KMS-11 (cell line): Measurements from ENCODE around the gene DAB1.

Source experiments
- H2AFZ ChIP-seq: fragments of 200-600 bp; sonication (generic); 2 replicates; pipeline ENCODE4 v1.6.1; 2016; ENCODE audit warnings: antibody characterized with exemption, mixed run types, low read depth
- H3K27ac ChIP-seq: fragments of 200-600 bp; sonication (generic); 2 replicates; pipeline ENCODE4 v1.6.1; 2016; ENCODE audit warnings: mild to moderate bottlenecking, mixed run types
- H3K27me3 ChIP-seq: fragments of 200-600 bp; sonication (generic); 2 replicates; pipeline ENCODE4 v1.6.1; 2017; ENCODE audit warnings: mild to moderate bottlenecking, low read depth, mixed run types, moderate library complexity; ENCODE audit not compliant: insufficient read depth
- H3K36me3 ChIP-seq: fragments of 200-600 bp; sonication (generic); 2 replicates; pipeline ENCODE4 v1.6.1; 2017; ENCODE audit warnings: mild to moderate bottlenecking, mixed run types; ENCODE audit not compliant: insufficient read depth
- H3K4me1 ChIP-seq: fragments of 200-600 bp; sonication (generic); 2 replicates; pipeline ENCODE4 v1.6.1; 2016; ENCODE audit warnings: mild to moderate bottlenecking, low read depth, mixed run types; ENCODE audit not compliant: poor library complexity, severe bottlenecking
- H3K4me2 ChIP-seq: fragments of 200-600 bp; sonication (generic); 2 replicates; pipeline ENCODE4 v1.7.0; 2016; ENCODE audit warnings: mild to moderate bottlenecking, mixed run types
- H3K4me3 ChIP-seq: fragments of 200-600 bp; sonication (generic); IDR thresholded peaks from 2 replicates; pipeline ENCODE4 v1.6.1; 2017; ENCODE audit warnings: low read depth, low read length, mixed read lengths; ENCODE audit not compliant: insufficient read depth
- H3K79me2 ChIP-seq: fragments of 200-600 bp; sonication (generic); 2 replicates; pipeline ENCODE4 v1.6.1; 2016; ENCODE audit warnings: low read depth, mixed run types; ENCODE audit not compliant: insufficient read depth
- H3K9ac ChIP-seq: fragments of 200-600 bp; sonication (generic); 2 replicates; pipeline ENCODE4 v1.6.1; 2016; ENCODE audit warnings: mild to moderate bottlenecking, mixed run types
- H4K20me1 ChIP-seq: fragments of 200-600 bp; sonication (generic); 2 replicates; pipeline ENCODE4 v1.6.1; 2016; ENCODE audit warnings: mild to moderate bottlenecking, mixed run types; ENCODE audit not compliant: insufficient read depth
- TF ChIP-seq, protein P1 (sequence below): fragments of 200-600 bp; sonication (generic); conservative IDR thresholded peaks from 2 replicates; pipeline ENCODE4 v1.6.1; 2017; ENCODE audit warnings: low read depth, mild to moderate bottlenecking, antibody characterized with exemption, low read length, moderate library complexity, mixed read lengths

DAB1 gene

DNA sequence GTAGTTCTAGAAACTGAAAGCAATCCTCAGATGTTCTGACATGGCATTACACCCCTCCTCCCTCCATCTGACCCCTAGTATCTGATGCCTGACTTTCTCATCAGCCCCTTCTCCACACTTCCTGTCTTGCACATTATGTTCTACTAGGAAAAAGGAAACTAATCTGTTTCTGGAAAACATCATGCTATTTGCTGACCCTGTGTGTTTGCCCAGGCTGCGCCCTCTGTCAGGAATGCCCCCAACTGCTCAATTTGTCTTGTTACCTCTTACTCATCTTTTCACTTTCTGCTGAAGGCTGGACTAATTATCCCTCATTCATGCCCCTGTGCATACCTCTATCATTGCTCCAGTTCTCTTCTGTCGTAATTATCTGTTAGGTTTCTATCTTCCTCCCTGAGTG is 37.5 kb upstream of the DAB1 start:
- H3K79me2 ChIP-seq: no peaks in the 10 kb centered on the region
- H3K36me3 ChIP-seq: no peaks in the 10 kb centered on the region
- H3K4me3 ChIP-seq: no peak overlapping the region
- H3K27ac ChIP-seq: no peak overlapping the region
- H3K27me3 ChIP-seq: no peaks in the 10 kb centered on the region
- TF ChIP-seq, protein P1, sequence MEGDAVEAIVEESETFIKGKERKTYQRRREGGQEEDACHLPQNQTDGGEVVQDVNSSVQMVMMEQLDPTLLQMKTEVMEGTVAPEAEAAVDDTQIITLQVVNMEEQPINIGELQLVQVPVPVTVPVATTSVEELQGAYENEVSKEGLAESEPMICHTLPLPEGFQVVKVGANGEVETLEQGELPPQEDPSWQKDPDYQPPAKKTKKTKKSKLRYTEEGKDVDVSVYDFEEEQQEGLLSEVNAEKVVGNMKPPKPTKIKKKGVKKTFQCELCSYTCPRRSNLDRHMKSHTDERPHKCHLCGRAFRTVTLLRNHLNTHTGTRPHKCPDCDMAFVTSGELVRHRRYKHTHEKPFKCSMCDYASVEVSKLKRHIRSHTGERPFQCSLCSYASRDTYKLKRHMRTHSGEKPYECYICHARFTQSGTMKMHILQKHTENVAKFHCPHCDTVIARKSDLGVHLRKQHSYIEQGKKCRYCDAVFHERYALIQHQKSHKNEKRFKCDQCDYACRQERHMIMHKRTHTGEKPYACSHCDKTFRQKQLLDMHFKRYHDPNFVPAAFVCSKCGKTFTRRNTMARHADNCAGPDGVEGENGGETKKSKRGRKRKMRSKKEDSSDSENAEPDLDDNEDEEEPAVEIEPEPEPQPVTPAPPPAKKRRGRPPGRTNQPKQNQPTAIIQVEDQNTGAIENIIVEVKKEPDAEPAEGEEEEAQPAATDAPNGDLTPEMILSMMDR: no peak
- no peaks in the 10 kb centered on the region for H4K20me1 ChIP-seq
- no peak overlapping the region for H3K4me2 ChIP-seq
- H2AFZ ChIP-seq: no peak overlapping the region
- H3K9ac ChIP-seq: no peak overlapping the region
- no peaks in the 10 kb centered on the region for H3K4me1 ChIP-seq

- Histone ChIP-seq H3K36me3 (no peaks in the 10 kb centered on the region), H3K4me2 (no peak overlapping the region)
- TF ChIP-seq, protein P1: no peak
Observed at GRCh38 chr1:57451516-57451915, 27.7 kb upstream of the DAB1 start.

GRCh38 chr1:57450981-57451380 is 27.1 kb upstream of the DAB1 start:
- Histone ChIP-seq H3K27ac (no peak overlapping the region), H3K4me1 (no peaks in the 10 kb centered on the region), H3K4me2 (no peak overlapping the region), H2AFZ (no peak overlapping the region), H3K79me2 (no peaks in the 10 kb centered on the region), H3K4me3 (no peak overlapping the region), H3K36me3 (no peaks in the 10 kb centered on the region), H4K20me1 (no peaks in the 10 kb centered on the region), H3K27me3 (no peaks in the 10 kb centered on the region), H3K9ac (no peak overlapping the region)
- TF ChIP-seq, protein P1: no peak

More at GRCh38 chr1:57451516-57451915, 27.7 kb upstream of the DAB1 start:
- no peak overlapping the region for H2AFZ ChIP-seq
- no peak overlapping the region for H3K27ac ChIP-seq
- no peak overlapping the region for H3K4me3 ChIP-seq
- H4K20me1 ChIP-seq: no peaks in the 10 kb centered on the region
- no peaks in the 10 kb centered on the region for H3K79me2 ChIP-seq
- no peak overlapping the region for H3K9ac ChIP-seq
- H3K4me1 ChIP-seq: no peaks in the 10 kb centered on the region
- H3K27me3 ChIP-seq: no peaks in the 10 kb centered on the region

- Histone ChIP-seq H3K27me3 (no peaks in the 10 kb centered on the region), H3K4me3 (no peak overlapping the region), H3K4me1 (no peaks in the 10 kb centered on the region), H2AFZ (no peak overlapping the region), H3K4me2 (no peak overlapping the region), H3K79me2 (no peaks in the 10 kb centered on the region), H3K27ac (no peak overlapping the region), H4K20me1 (no peaks in the 10 kb centered on the region), H3K36me3 (no peaks in the 10 kb centered on the region), H3K9ac (no peak overlapping the region)
- TF ChIP-seq, protein P1: no peak
Observed at GRCh38 chr1:57447551-57447950, 23.7 kb upstream of the DAB1 start.
